Progenitor cell of endocrine pancreas (in vitro differentiated cells): ENCODE results near the gene RAPGEF4. TPM values are rescaled to one million over a fixed set of nuclear protein-coding genes. Genes with fewer than 3 reads are reported as not detected.
A peak's percentile ranks its signal among the peaks of the same experiment; 100 is the strongest.

ENCODE experiments used
- DNase-seq: peaks from one replicate; pipeline ENCODE4 v3.0.0; 2021; ENCODE audit warnings: low spot score; ENCODE audit not compliant: unreplicated experiment
- H3K27ac Mint-ChIP-seq: 2 replicates; pipeline ENCODE4 v1.8.0; 2021; ENCODE audit warnings: mild to moderate bottlenecking, moderate library complexity, mixed read lengths
- H3K27me3 Mint-ChIP-seq: 2 replicates; pipeline ENCODE4 v1.8.0; 2021; ENCODE audit warnings: mixed read lengths
- H3K36me3 Mint-ChIP-seq: 2 replicates; pipeline ENCODE4 v1.8.0; 2022; ENCODE audit warnings: mixed read lengths; ENCODE audit not compliant: insufficient read depth
- H3K4me1 Mint-ChIP-seq: 2 replicates; pipeline ENCODE4 v1.8.0; 2021; ENCODE audit warnings: low read depth, mixed read lengths
- H3K4me3 Mint-ChIP-seq: 2 replicates; pipeline ENCODE4 v1.8.0; 2021; ENCODE audit warnings: low read depth, mild to moderate bottlenecking, moderate library complexity, mixed read lengths
- H3K9me3 Mint-ChIP-seq: 2 replicates; pipeline ENCODE4 v1.8.0; 2021; ENCODE audit warnings: low read depth, mixed read lengths
- CTCF ChIP-seq: fragments of 200-600 bp; sonication (generic); IDR thresholded peaks from one replicate; pipeline ENCODE4 v1.5.0; 2021; ENCODE audit warnings: antibody characterized with exemption, mild to moderate bottlenecking; ENCODE audit not compliant: unreplicated experiment
- total RNA-seq: library from RNA; stranded (reverse); gene quantifications from 2 replicates; pipeline ENCODE4 v1.2.1, GENCODE V29; 2021

RAPGEF4 gene
- total RNA-seq, 1 donor from 2014 or later = 8.6 TPM

GRCh38 chr2:172698041-172698863 is 37.4 kb upstream of the RAPGEF4 start:
- Mint-ChIP-seq H3K4me1 (no peaks in the 10 kb centered on the region), H3K4me3 (no peak overlapping the region), H3K27me3 (no peaks in the 10 kb centered on the region), H3K27ac (no peak overlapping the region), H3K9me3 (no peaks in the 10 kb centered on the region), H3K36me3 (no peaks in the 10 kb centered on the region)
- no peak for DNase-seq
- no peak for TF ChIP-seq CTCF

- Mint-ChIP-seq H3K27ac (no peak overlapping the region), H3K27me3 (no peaks in the 10 kb centered on the region), H3K4me1 (peaks cover 3% of the 10 kb centered on the region), H3K4me3 (no peak overlapping the region), H3K9me3 (no peaks in the 10 kb centered on the region), H3K36me3 (no peaks in the 10 kb centered on the region)
- no peak for TF ChIP-seq CTCF
- no peak for DNase-seq
Measured at GRCh38 chr2:172701250-172701649, 34.4 kb upstream of the RAPGEF4 start.

DNA sequence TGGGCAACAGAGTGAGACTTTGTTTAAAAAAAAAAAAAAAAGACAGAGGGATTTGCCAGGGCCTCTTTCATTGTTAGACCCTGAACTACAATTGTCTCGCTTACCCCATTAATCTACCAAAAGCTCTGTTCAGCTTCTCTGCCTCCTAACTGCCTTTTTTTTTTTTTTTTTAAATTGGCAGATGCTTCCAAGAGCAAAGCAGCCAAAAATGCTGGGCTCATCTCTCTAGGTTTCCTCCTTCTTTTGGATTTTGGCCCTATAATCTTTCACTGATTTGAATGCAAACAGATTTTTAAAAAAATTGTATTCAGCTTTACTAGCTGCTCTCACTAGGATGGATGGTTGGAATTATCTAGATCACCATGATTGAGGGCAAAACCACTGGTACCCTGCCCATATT is 33.2 kb upstream of the RAPGEF4 start:
- no peak for DNase-seq
- H3K4me3 Mint-ChIP-seq = no peak overlapping the region
- TF ChIP-seq CTCF = no peak
- no peak overlapping the region for H3K27ac Mint-ChIP-seq
- H3K27me3 Mint-ChIP-seq = peaks cover under 1% of the 10 kb centered on the region
- no peaks in the 10 kb centered on the region for H3K36me3 Mint-ChIP-seq
- peaks cover 3% of the 10 kb centered on the region for H3K4me1 Mint-ChIP-seq
- H3K9me3 Mint-ChIP-seq = no peaks in the 10 kb centered on the region

GRCh38 chr2:172704072-172704936 is 31.3 kb upstream of the RAPGEF4 start:
- peaks cover 3% of the 10 kb centered on the region for H3K27me3 Mint-ChIP-seq

More at GRCh38 chr2:172704072-172704936, 31.3 kb upstream of the RAPGEF4 start:
- Mint-ChIP-seq H3K9me3 (no peaks in the 10 kb centered on the region), H3K4me3 (no peak overlapping the region), H3K4me1 (peaks cover 3% of the 10 kb centered on the region), H3K27ac (peak overlapping the region; percentile 43), H3K36me3 (no peaks in the 10 kb centered on the region)
- DNase-seq = no peak
- TF ChIP-seq CTCF = peak; percentile 63
